GM12874 (cell line): ENCODE data around the gene ARHGEF10L.

Experiments
- TF ChIP-seq, protein P1 (sequence below): IDR thresholded peaks from 2 replicates; pipeline ENCODE4 v1.5.1; 2011; ENCODE audit warnings: low read depth, mild to moderate bottlenecking, control low read depth, low read length, moderate library complexity; ENCODE audit not compliant: insufficient read depth

Gene ARHGEF10L

GRCh38 chr1:17569200-17570139 lies 30.0 kb downstream of the ARHGEF10L start:
- TF ChIP-seq, protein P1, sequence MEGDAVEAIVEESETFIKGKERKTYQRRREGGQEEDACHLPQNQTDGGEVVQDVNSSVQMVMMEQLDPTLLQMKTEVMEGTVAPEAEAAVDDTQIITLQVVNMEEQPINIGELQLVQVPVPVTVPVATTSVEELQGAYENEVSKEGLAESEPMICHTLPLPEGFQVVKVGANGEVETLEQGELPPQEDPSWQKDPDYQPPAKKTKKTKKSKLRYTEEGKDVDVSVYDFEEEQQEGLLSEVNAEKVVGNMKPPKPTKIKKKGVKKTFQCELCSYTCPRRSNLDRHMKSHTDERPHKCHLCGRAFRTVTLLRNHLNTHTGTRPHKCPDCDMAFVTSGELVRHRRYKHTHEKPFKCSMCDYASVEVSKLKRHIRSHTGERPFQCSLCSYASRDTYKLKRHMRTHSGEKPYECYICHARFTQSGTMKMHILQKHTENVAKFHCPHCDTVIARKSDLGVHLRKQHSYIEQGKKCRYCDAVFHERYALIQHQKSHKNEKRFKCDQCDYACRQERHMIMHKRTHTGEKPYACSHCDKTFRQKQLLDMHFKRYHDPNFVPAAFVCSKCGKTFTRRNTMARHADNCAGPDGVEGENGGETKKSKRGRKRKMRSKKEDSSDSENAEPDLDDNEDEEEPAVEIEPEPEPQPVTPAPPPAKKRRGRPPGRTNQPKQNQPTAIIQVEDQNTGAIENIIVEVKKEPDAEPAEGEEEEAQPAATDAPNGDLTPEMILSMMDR, result no peak

- TF ChIP-seq, protein P1, result no peak
Measured at GRCh38 chr1:17570228-17570627, 30.7 kb downstream of the ARHGEF10L start.

GRCh38 chr1:17572264-17572985 lies 32.9 kb downstream of the ARHGEF10L start:
- TF ChIP-seq, protein P1, result peak; percentile 38; the same call in 1 of the 2 replicates

DNA sequence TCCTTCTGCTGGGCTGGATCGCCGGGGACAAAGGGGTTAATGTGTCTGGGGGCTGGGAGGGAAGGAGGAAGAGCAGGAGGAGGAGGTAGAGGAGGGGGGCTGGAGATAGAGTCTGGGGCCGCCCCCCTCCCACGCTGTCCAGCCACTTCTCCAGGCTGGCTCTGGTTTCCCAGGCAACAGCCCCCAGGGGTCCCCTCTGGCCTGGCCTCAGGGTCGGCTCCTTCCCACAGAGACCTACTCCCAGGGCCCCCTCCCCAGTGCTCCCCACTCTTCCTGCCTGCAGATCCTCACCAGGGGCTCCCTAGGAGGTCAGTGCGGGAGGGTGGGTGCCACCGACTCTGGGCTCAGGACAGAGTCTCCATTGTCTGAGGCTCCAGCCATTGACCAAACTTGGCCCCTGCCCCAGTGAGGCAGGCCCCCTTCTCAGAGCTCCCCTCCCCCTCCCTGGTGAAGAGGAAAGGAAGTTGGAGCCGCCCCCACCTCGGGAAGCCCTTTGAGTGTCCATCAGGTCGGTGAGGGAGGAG lies 34.1 kb downstream of the ARHGEF10L start:
- TF ChIP-seq, protein P1, result no peak

- TF ChIP-seq, protein P1, result 0 out of 2 replicates have a peak, but pooled peaks have one; percentile 4
Measured at GRCh38 chr1:17574516-17574915, 35.0 kb downstream of the ARHGEF10L start.

GRCh38 chr1:17575797-17576518 lies 36.5 kb downstream of the ARHGEF10L start:
- TF ChIP-seq, protein P1, result no peak
